ENCODE measurements around the gene EYA4.

GRCh38 chr6:133463790-133464189 lies 222.6 kb downstream of the EYA4 start:
- no peak for TF ChIP-seq EZH2 (IDR thresholded peaks at IDR 0.05; ENCODE audit: borderline replicate concordance, low read depth, low read length, severe bottlenecking)
- no peak for TF ChIP-seq POLR2AphosphoS5 (IDR thresholded peaks at IDR 0.05; ENCODE audit: insufficient read depth, low read depth, low read length)
- no peak for TF ChIP-seq MAX (IDR thresholded peaks at IDR 0.05; ENCODE audit: insufficient read depth, insufficient read length)
